Gastroesophageal sphincter (tissue), 3 donors: Measurements from ENCODE around the gene PSMA7.

Experiments used
- CTCF ChIP-seq, 4 experiments: fragments of 200-600 bp in 2 of 4; fragments of 450-650 bp in 2 of 4; sonication (generic) in 1 of 4; IDR thresholded peaks; one replicate each; pipeline ENCODE4 v1.5.1; 2017 to 2019; ENCODE audit warnings: antibody characterized with exemption in 4 of 4, mild to moderate bottlenecking in 2 of 4, moderate library complexity in 2 of 4
- POLR2A ChIP-seq, 2 donors: fragments of 450-650 bp; IDR thresholded peaks; one replicate each; pipeline ENCODE4 v1.6.1; 2017; ENCODE audit warnings: antibody characterized with exemption in 2 of 2, mild to moderate bottlenecking in 2 of 2, moderate library complexity in 1 of 2
- POLR2AphosphoS5 ChIP-seq: sonication (generic); formaldehyde crosslinking; IDR thresholded peaks from one replicate; pipeline ENCODE4 v1.6.1; 2017; ENCODE audit warnings: antibody characterized with exemption

DNA sequence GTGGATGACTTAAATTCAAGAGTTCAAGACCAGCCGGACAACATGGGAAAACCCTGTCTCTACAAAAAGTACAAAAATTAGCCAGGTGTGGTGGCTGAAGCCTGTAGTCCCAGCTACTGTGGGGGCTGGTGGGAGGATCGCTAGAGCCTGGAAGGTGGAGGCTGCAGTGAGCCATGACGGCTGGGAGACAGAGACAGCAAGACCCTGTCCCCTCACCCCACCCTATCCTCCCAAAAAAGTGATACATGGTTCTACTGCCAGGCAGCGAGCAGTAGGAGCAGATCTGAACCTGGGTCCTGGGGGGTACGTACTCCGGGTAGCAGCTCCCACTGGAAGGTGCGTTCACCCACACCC is 2.2 kb downstream of the PSMA7 start:
- no peak for TF ChIP-seq CTCF (IDR thresholded peaks at IDR 0.05)
- no peak for TF ChIP-seq POLR2A (IDR thresholded peaks at IDR 0.05)
- no peak for TF ChIP-seq POLR2AphosphoS5
